ENCODE measurements around the gene MTA1.

Gene MTA1

DNA sequence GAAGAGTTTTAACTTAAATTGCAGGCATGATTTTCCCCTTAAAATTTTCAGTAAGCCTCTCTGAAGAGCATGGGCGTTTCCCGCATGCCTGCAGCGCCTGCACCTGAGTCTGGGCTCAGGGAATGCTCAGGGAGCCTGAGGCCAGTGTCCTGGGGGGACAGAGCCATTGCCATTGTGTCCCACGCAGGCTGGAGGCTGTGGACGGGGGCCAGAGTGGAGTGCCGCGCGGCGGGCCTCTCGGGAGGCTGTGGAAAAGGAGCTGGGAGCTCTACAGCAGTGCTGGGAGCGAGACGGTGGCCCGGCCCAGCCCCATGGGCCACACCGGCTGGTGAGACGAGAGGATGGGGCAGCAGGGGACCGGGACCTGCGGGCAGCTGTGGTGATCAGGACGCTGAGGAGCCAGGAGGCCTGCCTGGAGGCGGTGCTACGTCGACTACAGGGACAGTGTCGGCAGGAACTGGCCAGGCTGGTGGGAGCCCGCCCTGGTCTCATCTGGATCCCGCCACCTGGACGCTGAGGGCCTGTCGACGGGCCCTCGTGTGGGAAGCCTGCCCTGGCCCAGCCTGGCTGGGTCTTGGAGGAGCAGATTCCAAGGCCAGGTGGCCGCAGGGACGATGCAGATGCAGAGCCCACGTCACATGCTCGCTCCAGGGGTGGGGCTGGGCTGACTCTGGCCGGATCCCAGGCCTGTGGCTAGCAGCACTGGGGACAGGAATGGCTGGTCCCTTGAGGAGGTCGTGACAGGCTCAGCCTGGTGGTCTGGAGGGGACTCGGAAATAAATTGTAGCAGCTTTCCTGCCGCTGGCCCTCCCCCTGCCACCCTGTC is 79.0 kb downstream of the MTA1 start:
- no peak for DNase-seq (ENCODE audit: low read depth in 2 of 2)

DNA sequence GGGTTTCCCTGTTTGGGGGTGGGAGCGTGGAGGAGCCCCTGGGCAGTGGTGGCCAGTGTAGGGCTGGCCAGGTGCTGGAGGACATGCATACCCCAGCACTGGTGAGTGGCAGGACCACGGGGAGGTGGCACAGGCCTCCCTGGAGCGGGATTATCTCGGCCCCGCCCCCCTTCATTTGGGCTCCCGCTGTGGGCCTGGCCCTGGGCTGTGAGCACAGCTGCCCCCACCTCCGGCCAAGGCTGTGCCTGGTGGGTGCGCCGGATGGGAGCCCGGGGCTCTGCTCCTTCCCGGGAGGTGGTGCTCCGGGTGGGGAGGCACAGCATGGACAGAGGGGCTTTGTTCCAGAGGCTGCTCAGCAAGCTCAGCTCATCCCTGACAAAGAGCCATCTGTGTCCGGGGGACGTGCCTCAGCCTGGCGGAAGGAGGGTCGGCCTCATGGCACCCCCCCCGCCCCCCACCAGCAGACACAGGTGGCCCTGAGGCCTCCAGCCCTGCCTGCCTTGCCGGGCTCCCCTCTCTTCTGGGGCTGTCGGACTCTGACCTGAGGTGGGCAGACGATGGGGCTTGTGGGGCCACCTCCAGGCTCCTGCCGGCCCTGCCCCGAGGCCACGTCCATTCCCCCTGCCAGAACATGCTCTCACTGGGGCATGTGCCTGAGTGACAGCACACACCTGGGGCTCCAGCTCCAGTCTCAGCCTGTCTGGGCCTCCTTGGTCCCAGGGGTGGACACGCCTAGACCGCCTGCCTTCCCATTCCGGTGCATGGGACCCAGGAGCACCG is 79.8 kb downstream of the MTA1 start:
- DNase-seq (ENCODE audit: low read depth in 2 of 2), result no peak

DNA sequence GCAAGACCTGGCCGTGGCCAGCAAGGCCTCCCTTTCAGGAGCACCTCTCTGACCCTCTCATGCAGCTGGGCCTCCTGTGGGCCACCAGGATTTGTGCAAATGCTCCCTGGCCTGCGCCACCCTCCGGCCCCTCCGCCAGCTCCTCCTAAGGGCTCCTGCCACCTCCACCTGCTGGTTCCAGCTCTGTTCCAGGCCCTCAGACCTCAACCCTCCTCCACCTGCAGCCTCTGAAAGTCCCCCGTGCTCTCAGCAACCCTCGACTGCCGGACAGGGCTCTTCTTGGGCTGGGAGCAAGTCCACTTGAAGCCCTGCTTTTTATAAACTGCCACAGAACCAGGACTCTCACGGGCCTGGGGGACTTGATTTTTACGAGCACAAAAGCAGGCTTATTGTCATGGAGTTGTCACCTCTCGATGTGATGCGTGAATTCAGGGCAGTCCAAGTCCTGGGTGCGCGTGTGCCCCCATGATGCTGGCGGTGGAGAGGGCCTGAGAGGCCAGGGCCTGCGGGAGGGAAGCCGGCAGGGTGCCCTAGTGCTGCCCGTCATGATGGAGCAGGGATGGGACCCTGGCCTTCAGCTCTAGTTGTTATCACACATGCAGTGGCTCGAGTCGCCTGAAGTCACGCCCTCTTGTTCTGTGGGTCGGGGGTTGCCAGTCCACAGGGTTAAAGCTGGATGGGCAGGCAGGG is 80.6 kb downstream of the MTA1 start:
- no peak for DNase-seq (ENCODE audit: low read depth in 2 of 2)

DNA sequence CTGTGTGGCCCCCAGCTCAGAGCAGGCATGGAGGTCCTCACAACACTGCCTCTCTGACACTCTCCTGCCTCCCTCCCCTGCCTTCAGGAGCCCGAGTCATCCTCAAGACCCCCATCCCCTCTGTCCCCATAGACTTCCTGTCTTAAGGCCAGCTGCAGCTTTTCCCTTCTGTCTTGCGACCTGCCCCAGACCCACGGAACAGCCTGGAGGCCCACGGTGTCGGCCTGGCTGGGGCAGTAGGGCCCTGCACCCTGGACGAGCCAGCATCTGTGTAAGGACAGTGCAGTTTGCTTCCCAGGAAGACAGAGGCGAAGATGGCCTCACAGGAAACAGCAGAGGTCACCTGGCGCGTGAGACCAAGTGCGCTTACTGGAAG is 81.1 kb downstream of the MTA1 start:
- no peak for DNase-seq (ENCODE audit: low read depth in 2 of 2)

DNA sequence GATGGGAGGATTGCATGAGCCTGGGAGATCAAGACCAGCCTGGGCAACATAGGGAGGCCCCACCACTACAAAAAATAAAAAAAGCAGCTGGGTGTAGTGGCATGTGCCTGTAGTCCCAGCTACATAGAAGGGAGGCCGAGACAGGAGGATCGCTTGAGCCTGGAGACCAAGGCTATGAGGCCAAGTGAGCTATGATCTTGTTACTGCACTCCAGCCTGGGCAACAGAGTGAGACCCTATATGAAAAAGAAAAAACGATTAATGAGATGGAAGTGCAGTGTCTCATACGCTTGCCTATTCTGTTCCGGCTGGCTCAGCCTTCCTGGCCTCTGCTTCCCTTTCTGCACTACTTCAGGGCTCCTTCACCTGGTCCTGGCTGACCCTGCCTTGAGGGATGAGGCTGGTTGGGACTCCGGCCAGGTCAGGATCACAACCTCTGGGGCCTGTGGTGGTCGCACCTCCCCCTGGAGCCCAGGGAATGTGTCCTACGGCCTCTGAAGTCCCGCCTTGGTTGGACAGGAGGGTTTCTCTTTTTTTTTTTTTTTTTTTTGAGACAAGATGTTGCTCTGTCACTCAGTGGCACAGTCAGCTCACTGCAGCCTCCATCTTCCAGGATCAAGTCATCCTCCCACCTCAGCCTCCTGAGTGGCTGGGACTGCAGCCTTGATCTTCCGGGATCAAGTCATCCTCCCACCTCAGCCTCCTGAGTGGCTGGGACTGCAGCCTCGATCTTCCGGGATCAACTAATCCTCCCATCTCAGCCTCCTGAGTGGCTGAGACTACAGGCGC is 82.1 kb downstream of the MTA1 start:
- DNase-seq (ENCODE audit: low read depth in 2 of 2), result no peak

DNA sequence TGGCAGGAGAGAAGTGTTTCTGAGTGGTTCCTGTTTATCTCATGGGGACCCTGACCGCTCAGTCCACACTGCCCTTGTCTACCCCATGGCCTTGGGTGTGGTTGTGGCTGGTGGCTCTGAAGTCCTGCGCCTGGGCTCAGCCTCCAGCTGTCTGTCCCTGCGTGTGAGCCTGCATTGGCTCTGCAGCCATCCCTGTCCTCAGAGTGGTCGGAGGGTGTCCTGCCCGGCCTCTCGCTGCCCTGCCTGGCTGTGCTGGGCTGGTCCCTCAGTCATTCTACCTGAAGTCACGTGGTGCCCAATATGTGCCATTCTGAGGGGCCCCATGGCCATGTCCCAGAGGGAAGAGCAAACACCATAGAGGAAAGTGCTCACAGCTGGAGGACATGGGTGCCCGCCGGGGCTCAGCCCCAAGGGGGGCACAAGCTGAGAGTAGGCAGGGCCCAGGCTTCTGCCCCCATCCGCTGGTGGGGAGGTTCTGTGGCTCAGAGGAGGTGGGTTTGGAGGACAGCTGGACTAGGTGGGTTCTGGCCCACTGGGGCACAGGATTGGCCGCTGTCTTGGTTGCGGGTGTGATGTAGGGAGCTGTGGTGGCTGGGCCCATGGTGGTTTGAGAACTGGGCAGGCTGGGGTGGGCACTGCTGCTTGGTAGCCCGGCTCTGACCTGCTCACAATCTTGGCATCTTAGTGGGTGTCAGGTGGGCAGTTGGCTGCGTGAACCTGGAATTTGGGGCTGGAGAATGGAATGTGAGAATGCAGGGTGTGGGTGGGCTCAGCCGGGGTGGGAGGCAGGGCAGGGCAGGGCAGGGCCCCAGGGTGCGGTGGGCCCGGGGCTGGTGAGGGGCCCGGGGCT is 83.0 kb downstream of the MTA1 start:
- DNase-seq (ENCODE audit: low read depth in 2 of 2), result no peak

DNA sequence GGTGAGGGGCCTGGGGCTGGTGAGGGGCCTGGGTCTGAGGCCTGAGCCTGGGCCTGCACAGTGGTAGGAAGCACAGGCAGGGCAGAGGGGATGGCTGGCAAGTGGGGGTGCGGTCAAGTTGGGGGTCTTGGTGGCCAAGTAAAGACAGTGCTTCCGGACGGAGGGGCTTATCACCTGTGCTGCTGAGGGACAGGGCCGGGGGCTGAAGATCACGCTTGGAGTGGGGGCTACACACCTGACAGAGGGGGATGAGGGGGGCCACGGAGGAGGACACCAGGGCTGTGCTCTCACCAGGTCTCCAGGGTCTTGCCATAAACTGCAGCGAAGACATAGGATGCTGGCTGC is 83.6 kb downstream of the MTA1 start:
- no peak for DNase-seq (ENCODE audit: low read depth in 2 of 2)

DNA sequence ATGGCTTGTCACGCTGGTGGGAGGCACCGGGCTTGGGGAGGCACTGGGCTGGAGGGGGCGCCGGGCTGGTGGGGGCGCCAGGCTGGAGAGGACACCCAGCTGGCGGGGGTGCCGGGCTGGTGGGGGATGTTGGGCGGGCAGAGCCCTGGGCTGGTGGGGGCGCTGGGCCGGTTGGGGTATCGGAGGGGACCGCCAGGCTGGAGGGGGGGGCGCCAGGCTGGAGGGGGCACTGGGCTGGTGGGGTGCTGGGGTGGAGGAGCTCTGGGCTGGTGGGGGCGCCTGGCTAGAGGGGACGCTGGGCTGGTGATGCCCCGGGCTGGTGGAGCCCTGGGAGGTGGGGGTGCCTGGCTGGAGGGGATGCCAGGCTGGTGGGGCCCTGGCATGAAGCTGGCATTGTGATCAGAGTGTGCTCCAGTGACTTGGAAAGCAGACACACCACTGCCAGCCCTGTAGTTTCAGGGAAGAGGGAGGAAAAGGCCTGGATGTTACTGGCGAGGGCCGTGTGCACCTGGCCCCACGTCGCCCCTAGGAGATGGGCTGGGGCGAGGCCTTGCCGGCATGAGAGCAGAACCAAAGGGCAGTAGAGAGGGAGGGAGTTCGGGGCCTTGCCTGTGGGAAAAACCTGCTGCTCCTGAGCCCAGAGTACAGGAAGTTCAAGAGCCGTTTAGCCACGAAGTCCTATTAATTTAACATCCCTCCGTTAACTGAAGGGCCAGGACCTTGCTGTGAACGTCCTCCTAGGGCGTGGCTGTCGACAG is 84.5 kb downstream of the MTA1 start:
- no peak for DNase-seq (ENCODE audit: low read depth in 2 of 2)

DNA sequence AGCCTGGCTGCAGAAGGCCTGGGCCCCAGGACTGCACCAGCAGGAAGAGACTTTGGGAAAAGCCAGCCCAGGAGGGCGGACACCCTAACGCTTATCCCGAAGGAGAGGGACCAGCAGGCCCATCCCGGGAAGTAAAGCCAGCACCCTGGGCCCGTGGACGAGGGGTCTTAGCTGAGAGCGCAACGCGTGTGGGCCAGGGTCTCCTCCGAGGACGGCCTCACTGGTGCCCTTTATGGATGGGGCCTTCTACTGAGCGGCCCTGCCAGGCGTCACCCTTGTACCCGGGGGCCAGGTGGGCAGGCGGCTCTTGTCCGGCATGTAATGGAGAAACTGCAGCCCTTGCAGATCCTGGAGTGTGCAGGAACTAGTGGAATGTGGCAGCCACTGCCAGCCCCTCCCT is 85.5 kb downstream of the MTA1 start:
- DNase-seq (ENCODE audit: low read depth in 2 of 2), result no peak

DNA sequence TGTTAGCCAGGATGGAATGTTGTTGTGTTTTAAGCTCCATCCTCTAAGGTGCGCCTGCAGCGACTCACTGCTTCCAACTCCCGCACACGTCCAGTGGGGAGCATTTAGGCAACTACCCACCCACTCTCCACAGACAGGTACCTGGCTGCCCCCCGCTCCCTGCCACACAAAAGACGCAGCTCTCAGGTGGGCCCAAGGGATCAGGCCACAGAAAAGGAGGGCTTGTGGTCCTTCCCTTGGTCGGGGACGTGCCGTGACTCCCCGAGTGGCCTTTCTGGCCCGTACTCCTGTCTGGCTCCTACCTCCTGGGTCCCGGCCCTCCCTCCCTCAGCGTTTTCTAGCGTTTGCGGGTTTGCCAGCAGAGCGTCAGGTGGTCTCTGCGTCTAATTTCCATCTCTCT is 87.6 kb downstream of the MTA1 start:
- no peak for DNase-seq (ENCODE audit: low read depth in 2 of 2)

DNA sequence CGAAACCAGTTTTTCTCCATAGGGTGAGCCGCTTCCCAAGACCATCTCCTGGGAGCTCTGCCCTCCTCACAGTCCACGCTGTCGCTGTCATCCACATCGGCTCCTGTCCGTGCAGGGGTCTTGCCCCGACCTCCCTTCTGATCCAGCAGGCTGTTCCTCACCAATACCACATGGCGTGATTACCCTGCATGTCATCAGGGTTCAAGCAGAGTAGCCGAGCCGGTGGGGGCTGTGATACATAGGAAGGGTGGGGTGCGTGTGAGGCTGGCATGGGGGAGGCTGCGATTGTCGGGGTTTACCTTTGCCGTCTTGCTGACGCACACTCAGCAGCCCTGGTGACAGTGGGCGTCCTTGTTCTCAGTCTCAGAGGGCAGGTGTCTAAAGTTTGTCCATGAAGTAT is 88.4 kb downstream of the MTA1 start:
- DNase-seq (ENCODE audit: low read depth in 2 of 2), result no peak

DNA sequence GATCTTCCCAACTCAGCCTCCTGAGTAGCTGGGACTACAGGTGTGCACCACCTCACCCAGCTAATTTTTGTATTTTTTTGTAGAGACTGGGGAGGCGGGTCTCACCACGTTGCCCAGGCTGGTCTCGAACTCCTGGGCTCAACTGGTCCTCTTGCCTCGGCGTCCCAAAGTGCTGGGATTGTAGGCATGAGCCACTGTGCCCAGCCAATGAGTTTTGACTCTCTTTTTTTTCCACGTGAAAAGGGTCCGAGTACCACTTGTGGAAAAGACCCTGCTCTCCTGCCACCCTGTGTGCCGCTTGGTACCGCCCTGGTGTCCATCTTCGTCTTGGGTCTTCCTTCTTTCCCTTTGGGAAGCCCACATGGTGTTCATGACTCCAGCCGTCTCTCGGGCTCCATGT is 89.0 kb downstream of the MTA1 start:
- DNase-seq (ENCODE audit: low read depth in 2 of 2), result no peak

DNA sequence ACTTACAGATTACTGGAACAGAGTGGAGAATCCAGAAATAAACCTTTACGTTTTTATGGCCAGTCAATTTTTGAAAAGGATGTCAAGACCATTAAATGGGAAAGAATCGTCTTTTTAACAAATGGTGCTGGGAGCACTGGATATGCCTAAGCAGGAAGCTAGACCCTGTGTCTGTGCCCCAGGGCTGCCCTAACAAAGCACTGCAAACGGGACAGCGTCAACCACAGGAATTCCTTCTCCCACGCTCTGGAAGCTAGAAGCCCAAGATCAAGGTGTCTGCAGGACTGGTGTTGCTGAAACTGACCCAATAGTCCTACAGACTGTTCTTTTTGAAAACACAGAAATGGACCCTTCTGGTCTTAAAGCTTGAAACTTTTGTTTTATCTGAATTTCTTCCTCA is 97.5 kb downstream of the MTA1 start:
- no peak for DNase-seq (ENCODE audit: low read depth in 2 of 2)

DNA sequence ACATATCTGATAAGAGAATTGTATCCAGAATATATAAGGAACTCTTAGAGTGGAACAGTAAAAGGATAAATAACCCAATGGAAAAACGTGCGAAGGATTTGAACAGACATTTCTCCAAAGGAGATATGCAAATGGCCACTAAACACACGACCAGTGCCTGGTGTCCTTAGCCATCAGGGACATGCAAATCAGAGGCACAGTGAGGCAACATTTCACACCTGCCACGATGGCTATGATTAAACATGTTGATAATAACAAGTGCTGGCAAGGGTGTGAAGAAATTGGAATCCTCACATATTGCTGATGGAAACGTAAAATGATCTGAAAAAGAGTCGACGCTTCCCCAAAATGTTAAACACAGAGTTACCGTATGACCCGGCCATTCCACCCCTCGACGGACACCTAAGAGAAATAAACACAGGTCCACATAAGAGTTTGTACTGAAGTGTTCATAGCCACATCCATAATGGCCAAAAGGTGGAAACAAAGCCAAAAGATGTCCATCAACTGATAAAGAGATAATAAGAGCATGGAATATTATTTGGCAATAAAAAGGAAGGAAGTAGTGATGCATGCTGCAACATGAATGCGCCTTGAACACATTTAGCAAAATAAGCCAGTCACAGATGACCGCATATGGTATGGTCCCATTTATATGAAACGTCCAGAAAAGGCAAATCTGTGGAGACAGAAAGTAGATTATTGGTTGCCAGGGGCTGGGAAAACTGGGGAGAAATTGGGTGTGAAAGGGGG is 100.5 kb downstream of the MTA1 start:
- no peak for DNase-seq (ENCODE audit: low read depth in 2 of 2)
